ENCODE measurements around the gene STRBP. TPM values are rescaled to one million over a fixed set of nuclear protein-coding genes. Genes with fewer than 3 reads are reported as not detected.

The STRBP gene
- total and polyA plus RNA-seq, 2 of the 8 experiments (the other 6 are each of a cell fraction or from before 2014, with no cell fraction given): 29.7 to 105 TPM

DNA sequence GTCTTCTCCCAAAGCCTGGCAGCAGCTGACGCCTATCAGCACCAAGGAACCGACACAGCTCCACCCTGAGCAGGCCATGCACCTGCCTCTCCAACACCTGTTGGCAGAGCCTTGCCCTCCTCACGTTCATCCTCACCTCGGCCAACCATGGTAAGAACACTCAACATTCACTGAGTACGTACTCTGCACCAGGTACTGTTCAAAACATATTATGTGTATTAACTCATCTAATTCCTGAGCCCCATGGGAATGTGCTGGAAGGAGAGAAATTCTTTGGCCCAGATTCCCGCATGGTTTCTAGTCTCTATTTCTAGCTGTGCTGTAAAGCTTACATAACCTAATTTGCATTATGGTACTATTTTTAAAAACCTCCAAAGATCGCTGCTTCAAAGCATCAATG lies 148.8 kb downstream of the STRBP start:
- Histone ChIP-seq H3K27me3 (replicated peaks in 1 of 4; ENCODE audit: control insufficient read depth in 3 of 4, extremely low read depth in 1 of 4, insufficient read depth in 3 of 4, low read length in 3 of 4) (no peaks in the 10 kb centered on the region), H3K4me3 (ENCODE audit: extremely low read depth in 1 of 4, insufficient read depth in 2 of 4, low read depth in 3 of 4, low read length in 4 of 4) (no peak overlapping the region), H2AFZ (ENCODE audit: low read length) (no peak overlapping the region), H4K91ac (replicated peaks; ENCODE audit: insufficient read length, low read length) (no peak overlapping the region), H2BK5ac (ENCODE audit: low read depth, low read length) (no peak overlapping the region), H3K4me1 (replicated peaks in 1 of 4; ENCODE audit: control insufficient read depth in 3 of 4, insufficient read depth in 4 of 4, low read length in 3 of 4) (peaks cover 0 to 4% (median 0%) of the 10 kb centered on the region in 4 experiments; a peak in 1 of 7 replicates), H3K23me2 (ENCODE audit: low read depth, low read length) (no peaks in the 10 kb centered on the region), H3K4ac (replicated peaks; ENCODE audit: insufficient read length, low read depth, low read length) (no peak overlapping the region), H2AK5ac (ENCODE audit: low read depth, low read length) (no peak overlapping the region), H2BK12ac (ENCODE audit: low read depth, low read length) (no peak overlapping the region), H4K8ac (ENCODE audit: extremely low read depth, insufficient read depth, low read length) (no peak overlapping the region), H2BK20ac (ENCODE audit: low read length) (no peak overlapping the region), H3K18ac (ENCODE audit: extremely low read depth, low read length) (no peak overlapping the region), H2BK120ac (replicated peaks; ENCODE audit: low read depth, low read length) (no peak overlapping the region), H3K79me1 (ENCODE audit: low read depth, low read length) (0 out of 2 replicates have a peak, but pooled peaks cover 2% of the 10 kb centered on the region), H3K79me2 (ENCODE audit: control insufficient read depth in 1 of 2, insufficient read depth in 2 of 2, low read length in 2 of 2) (no peaks in the 10 kb centered on the region), H3K56ac (replicated peaks; ENCODE audit: insufficient read length, low read depth, low read length) (no peak overlapping the region), H3K4me2 (ENCODE audit: insufficient read depth in 1 of 2, low read depth in 2 of 2, low read length in 2 of 2) (no peak overlapping the region), H2BK15ac (ENCODE audit: low read length) (no peak overlapping the region), H4K20me1 (replicated peaks in 1 of 2; ENCODE audit: control insufficient read depth in 1 of 2, insufficient read depth in 2 of 2, low read length in 2 of 2) (peaks cover 5 to 6% of the 10 kb centered on the region in 2 experiments), H3K23ac (ENCODE audit: insufficient read length) (no peak overlapping the region), H4K5ac (ENCODE audit: insufficient read length, low read depth, low read length) (no peak overlapping the region), H3K9me3 (ENCODE audit: insufficient read depth in 2 of 2, low read depth in 1 of 2, low read length in 1 of 2) (no peaks in the 10 kb centered on the region), H3K27ac (ENCODE audit: low read depth, low read length) (no peak overlapping the region), H3K9ac (replicated peaks in 1 of 4; ENCODE audit: extremely low read depth in 1 of 4, low read depth in 3 of 4, low read length in 3 of 4) (no peak overlapping the region), H3K36me3 (ENCODE audit: control insufficient read depth in 2 of 4, insufficient read depth in 4 of 4, low read length in 3 of 4) (peaks cover 0 to 7% (median 4%) of the 10 kb centered on the region in 4 experiments; a peak in 5 of 8 replicates), H3K14ac (ENCODE audit: insufficient read length) (no peak overlapping the region)
- CTCF ChIA-PET (ENCODE audit: partially characterized antibody): interaction anchor here (0.7 to 3.0 kb wide), 3 partner anchors 12 to 31 kb away, joined by 3 to 12 read pairs (median 3); no protein-coding TSS in a partner anchor
- DNase-seq (ENCODE audit: low read depth in 1 of 2, low spot score in 2 of 2) (no peak), FAIRE-seq (no peak)
- WGBS, 2 experiments (ENCODE audit: extremely low coverage in 1 of 2, insufficient coverage in 1 of 2, insufficient read length in 1 of 2, insufficient replicate concordance in 2 of 2, low coverage in 1 of 2, low lambda C conversion rate in 2 of 2, missing lambda C conversion rate in 1 of 2): 92% methylated on average over 7 of the region's 7 CpGs; no CpG with 5 or more reads in 1 of the 2 experiments
- POLR2A ChIA-PET (ENCODE audit: partially characterized antibody): interaction anchor here (1.0 to 1.3 kb wide), 3 partner anchors 9 to 11 kb away, joined by 3 read pairs; no protein-coding TSS in a partner anchor
- TF ChIP-seq PHF8 (conservative IDR thresholded peaks at IDR 0.05; ENCODE audit: low read depth, low read length) (no peak), EZH2 (IDR thresholded peaks at IDR 0.05; ENCODE audit: low read depth, low read length, severe bottlenecking) (no peak), NANOG (IDR thresholded peaks at IDR 0.05; ENCODE audit: insufficient read depth, low read depth, low read length, poor library complexity, severe bottlenecking) (no peak), POLR2AphosphoS5 (IDR thresholded peaks at IDR 0.05; ENCODE audit: low read depth, low read length) (no peak), RXRA (IDR thresholded peaks at IDR 0.05; ENCODE audit: insufficient read depth, low read depth, low read length) (no peak)

All from H1 (cell line).